GM23338 (cell line): ENCODE results near the gene AMER1. TPM values are rescaled to one million over a fixed set of nuclear protein-coding genes. Genes with fewer than 3 reads are reported as not detected.

Experiments
- ATAC-seq: fragments of 200-7000 bp; cut with Tn5 transposase; 3 replicates; pipeline ENCODE4 v1.9.1; 2020
- DNase-seq: peaks from one replicate; pipeline ENCODE4 v3.0.0-alpha.2; 2015; ENCODE audit warnings: low spot score
- H2AFZ ChIP-seq: fragments of 200-600 bp; sonication (generic); 2 replicates; pipeline ENCODE4 v1.8.0; 2016; ENCODE audit warnings: antibody characterized with exemption, mild to moderate bottlenecking, moderate library complexity
- H3F3A ChIP-seq: fragments of 200-600 bp; sonication (generic); replicated peaks from 2 replicates; pipeline ENCODE4 v1.8.0; 2017; ENCODE audit warnings: antibody characterized with exemption, mixed run types, low read depth
- H3K27ac ChIP-seq: fragments of 200-600 bp; sonication (generic); 2 replicates; pipeline ENCODE4 v1.6.1; 2016; ENCODE audit warnings: low read depth
- H3K27me3 ChIP-seq: fragments of 200-600 bp; sonication (generic); 2 replicates; pipeline ENCODE4 v1.8.0; 2016; ENCODE audit warnings: mild to moderate bottlenecking, mixed run types, moderate library complexity; ENCODE audit not compliant: insufficient read depth
- H3K36me3 ChIP-seq: fragments of 200-600 bp; sonication (generic); 2 replicates; pipeline ENCODE4 v1.8.0; 2016; ENCODE audit warnings: mild to moderate bottlenecking; ENCODE audit not compliant: insufficient read depth
- H3K4me1 ChIP-seq: fragments of 200-600 bp; sonication (generic); 2 replicates; pipeline ENCODE4 v1.8.0; 2016; ENCODE audit warnings: mild to moderate bottlenecking, moderate library complexity; ENCODE audit not compliant: insufficient read depth
- H3K4me2 ChIP-seq: fragments of 200-600 bp; sonication (generic); 2 replicates; pipeline ENCODE4 v1.7.1; 2017; ENCODE audit warnings: mixed run types
- H3K4me3 ChIP-seq: fragments of 200-600 bp; sonication (generic); 2 replicates; pipeline ENCODE4 v1.6.1; 2016; ENCODE audit warnings: mixed run types
- H3K79me2 ChIP-seq: fragments of 200-600 bp; sonication (generic); replicated peaks from 2 replicates; pipeline ENCODE4 v1.8.0; 2017; ENCODE audit warnings: mild to moderate bottlenecking; ENCODE audit not compliant: insufficient read depth
- H3K9me2 ChIP-seq: fragments of 200-600 bp; sonication (generic); 2 replicates; pipeline ENCODE4 v1.8.0; 2017; ENCODE audit not compliant: insufficient read depth
- H4K20me1 ChIP-seq: fragments of 200-600 bp; sonication (generic); replicated peaks from 2 replicates; pipeline ENCODE4 v1.8.0; 2017; ENCODE audit warnings: mild to moderate bottlenecking; ENCODE audit not compliant: insufficient read depth
- H3K27ac Mint-ChIP-seq: 2 replicates; pipeline ENCODE4 v1.8.0; 2020; ENCODE audit warnings: inconsistent platforms, mild to moderate bottlenecking, moderate library complexity, mixed read lengths
- H3K27me3 Mint-ChIP-seq: 3 replicates; pipeline ENCODE4 v1.8.0; 2022; ENCODE audit warnings: low read depth, mild to moderate bottlenecking, moderate library complexity, mixed read lengths, inconsistent platforms; ENCODE audit not compliant: insufficient read depth, poor library complexity
- H3K36me3 Mint-ChIP-seq: 3 replicates; pipeline ENCODE4 v1.8.0; 2021; ENCODE audit warnings: low read depth, mild to moderate bottlenecking, inconsistent platforms, moderate library complexity, mixed read lengths
- H3K4me1 Mint-ChIP-seq: 3 replicates; pipeline ENCODE4 v1.8.0; 2020; ENCODE audit warnings: mild to moderate bottlenecking, inconsistent platforms, mixed read lengths
- H3K4me3 Mint-ChIP-seq: 3 replicates; pipeline ENCODE4 v1.8.0; 2021; ENCODE audit warnings: moderate library complexity, mild to moderate bottlenecking, inconsistent platforms, mixed read lengths
- H3K9me3 Mint-ChIP-seq: 3 replicates; pipeline ENCODE4 v1.8.0; 2020; ENCODE audit warnings: moderate library complexity, mild to moderate bottlenecking, inconsistent platforms, mixed read lengths
- CREB1 ChIP-seq: fragments of 250-450 bp; sonication (Bioruptor Pico); IDR thresholded peaks from 2 replicates; pipeline ENCODE4 v1.5.0; 2020; ENCODE audit warnings: low read depth, mild to moderate bottlenecking, moderate library complexity
- CTCF ChIP-seq, 2 experiments: fragments of 200-600 bp in 1 of 2; sonication (generic) in 1 of 2; conservative IDR thresholded peaks; 2 replicates each; pipeline versions ENCODE4 v1.5.1 to v1.6.1; 2016 to 2017; ENCODE audit warnings: antibody characterized with exemption in 2 of 2, low read depth in 2 of 2, mild to moderate bottlenecking in 2 of 2, moderate library complexity in 1 of 2
- ETS1 ChIP-seq: IDR thresholded peaks from 2 replicates; pipeline ENCODE4 v1.6.1; 2016; ENCODE audit warnings: antibody characterized with exemption
- EZH2 ChIP-seq: fragments of 200-600 bp; sonication (generic); IDR thresholded peaks from one replicate; pipeline ENCODE4 v1.8.0; 2017; ENCODE audit warnings: antibody characterized with exemption, mild to moderate bottlenecking, low read depth; ENCODE audit not compliant: unreplicated experiment
- JUNB ChIP-seq: IDR thresholded peaks from one replicate; pipeline ENCODE4 v1.6.1; 2016; ENCODE audit warnings: antibody characterized with exemption; ENCODE audit not compliant: unreplicated experiment
- NANOG ChIP-seq: IDR thresholded peaks from 2 replicates; pipeline ENCODE4 v1.6.1; 2016; ENCODE audit warnings: antibody characterized with exemption, borderline replicate concordance
- POLR2AphosphoS5 ChIP-seq: IDR thresholded peaks from 2 replicates; pipeline ENCODE4 v1.6.1; 2016; ENCODE audit warnings: antibody characterized with exemption, low read depth
- REST ChIP-seq: IDR thresholded peaks from one replicate; pipeline ENCODE4 v1.6.1; 2018; ENCODE audit warnings: antibody characterized with exemption; ENCODE audit not compliant: unreplicated experiment
- STAT1 ChIP-seq: IDR thresholded peaks from one replicate; pipeline ENCODE4 v1.6.1; 2016; ENCODE audit warnings: antibody characterized with exemption; ENCODE audit not compliant: unreplicated experiment
- ZNF114 ChIP-seq: fragments of 250-450 bp; sonication (Bioruptor Pico); IDR thresholded peaks from 2 replicates; pipeline ENCODE4 v1.5.0; 2020; ENCODE audit warnings: mild to moderate bottlenecking, moderate library complexity
- ZNF331 ChIP-seq: fragments of 250-450 bp; sonication (Bioruptor Pico); IDR thresholded peaks from 2 replicates; pipeline ENCODE4 v1.5.0; 2020; ENCODE audit warnings: low read depth, mild to moderate bottlenecking, moderate library complexity
- ZNF462 ChIP-seq: fragments of 250-450 bp; sonication (Bioruptor Pico); IDR thresholded peaks from 2 replicates; pipeline ENCODE4 v1.5.0; 2020; ENCODE audit warnings: mild to moderate bottlenecking, moderate library complexity
- polyA plus RNA-seq: library from polyadenylated mRNA; unstranded; fragments of >200 nt; fragmentation: Nextera tagmentation; extraction: Ambion mirVana; gene quantifications from 2 replicates; pipeline ENCODE4 v1.2.1, GENCODE V29; 2016
- total RNA-seq: library from RNA; depleted of rRNA; stranded (reverse); fragments of >200 nt; shearing (Covaris generic); gene quantifications from 2 replicates; pipeline ENCODE4 v1.2.3, GENCODE V29; 2014

The AMER1 gene
- total and polyA plus RNA-seq, 2 experiments from 2014 or later, result 0.48 to 10.9 TPM

GRCh38 chrX:64169988-64170387, 35.5 kb downstream of the AMER1 start:
- DNase-seq (no peak), ATAC-seq (no peak)
- Histone ChIP-seq H3K9me2 (no peaks in the 10 kb centered on the region), H3K27me3 (no peaks in the 10 kb centered on the region), H2AFZ (no peak overlapping the region), H3K4me2 (no peak overlapping the region), H4K20me1 (no peaks in the 10 kb centered on the region), H3F3A (no peaks in the 10 kb centered on the region), H3K27ac (no peak overlapping the region), H3K36me3 (no peaks in the 10 kb centered on the region), H3K79me2 (no peaks in the 10 kb centered on the region), H3K4me1 (no peaks in the 10 kb centered on the region), H3K4me3 (no peak overlapping the region)
- no peak overlapping the region for H3K27ac Mint-ChIP-seq
- H3K36me3 Mint-ChIP-seq, result no peaks in the 10 kb centered on the region; the same call in 2 of the 3 replicates
- H3K4me1 Mint-ChIP-seq, result no peaks in the 10 kb centered on the region
- no peaks in the 10 kb centered on the region for H3K27me3 Mint-ChIP-seq
- H3K4me3 Mint-ChIP-seq, result no peak overlapping the region
- no peaks in the 10 kb centered on the region; the same call in 2 of the 3 replicates for H3K9me3 Mint-ChIP-seq
- TF ChIP-seq ETS1 (no peak), STAT1 (no peak), CTCF (conservative IDR thresholded peaks at IDR 0.05; ENCODE audit: low read depth in 2 of 2) (no peak), ZNF462 (CRISPR knock-in tag) (no peak), POLR2AphosphoS5 (no peak), NANOG (no peak), REST (no peak), ZNF331 (CRISPR knock-in tag) (no peak), JUNB (no peak), ZNF114 (CRISPR knock-in tag) (no peak), CREB1 (CRISPR knock-in tag) (no peak), EZH2 (no peak)
